ENCODE data around the gene BTNL2.
"Not testable (repeated sequence)": the region's sequence is repeated elsewhere in the genome, so short reads cannot be mapped to it uniquely, and the experiment has no call there.

GRCh38 chr6:32359225-32359624 is 47.8 kb downstream of the BTNL2 start:
- TF ChIP-seq POLR2AphosphoS5 (IDR thresholded peaks at IDR 0.05; ENCODE audit: low read depth); CTCF (IDR thresholded peaks at IDR 0.05; ENCODE audit: insufficient read depth, low read length): not testable (repeated sequence)
